Suprapubic skin (tissue), 4 donors: ENCODE data around the gene SAMD4B. TPM values are rescaled to one million over a fixed set of nuclear protein-coding genes. Genes with fewer than 3 reads are reported as not detected.

ENCODE experiments used
- DNase-seq, 2 donors: peaks; one replicate each; pipeline ENCODE4 v3.0.0-alpha.2; 2019; ENCODE audit warnings: low spot score in 2 of 2
- H3K27ac ChIP-seq: fragments of 200-600 bp; sonication (generic); one replicate; pipeline ENCODE4 v1.5.1; 2019
- H3K27me3 ChIP-seq: fragments of 200-600 bp; sonication (generic); one replicate; pipeline ENCODE4 v1.5.1; 2019
- H3K36me3 ChIP-seq: fragments of 200-600 bp; sonication (generic); one replicate; pipeline ENCODE4 v1.5.1; 2019
- H3K4me1 ChIP-seq: fragments of 200-600 bp; sonication (generic); one replicate; pipeline ENCODE4 v1.5.1; 2019
- H3K4me3 ChIP-seq: fragments of 200-600 bp; sonication (generic); one replicate; pipeline ENCODE4 v1.5.1; 2019; ENCODE audit warnings: mild to moderate bottlenecking
- H3K9me3 ChIP-seq: fragments of 200-600 bp; sonication (generic); one replicate; pipeline ENCODE4 v1.5.1; 2019
- CTCF ChIP-seq, 2 donors: fragments of 200-600 bp in 1 of 2; fragments of 450-650 bp in 1 of 2; sonication (generic) in 1 of 2; IDR thresholded peaks; one replicate each; pipeline ENCODE4 v1.5.1; 2016 to 2019; ENCODE audit warnings: antibody characterized with exemption in 2 of 2, mild to moderate bottlenecking in 1 of 2, moderate library complexity in 1 of 2
- EP300 ChIP-seq: sonication (generic); formaldehyde crosslinking; IDR thresholded peaks from one replicate; pipeline ENCODE4 v1.6.1; 2017; ENCODE audit warnings: antibody characterized with exemption
- POLR2A ChIP-seq, 2 donors: fragments of 450-650 bp; IDR thresholded peaks; one replicate each; pipeline ENCODE4 v1.6.1; 2017; ENCODE audit warnings: antibody characterized with exemption in 2 of 2, mild to moderate bottlenecking in 2 of 2, moderate library complexity in 2 of 2
- POLR2AphosphoS5 ChIP-seq, 3 donors: sonication (generic); formaldehyde crosslinking; IDR thresholded peaks; one replicate each; pipeline ENCODE4 v1.6.1; 2017; ENCODE audit warnings: antibody characterized with exemption in 3 of 3
- WGBS: methylation state at CpG from one replicate; pipeline ENCODE4 v1.1.5; 2018; 5-methylcytosine and 5-hydroxymethylcytosine counted together
- total RNA-seq, 4 donors: library from RNA; depleted of rRNA; stranded (reverse); fragments of >200 nt; gene quantifications; one replicate each; pipeline ENCODE4 v1.1.0, GENCODE V29; 2016

The SAMD4B gene
- total RNA-seq, 4 donors from 2014 or later, result 104 to 166 (median 113) TPM

- DNase-seq, result no peak
- Histone ChIP-seq H3K27me3 (no peaks in the 10 kb centered on the region), H3K27ac (no peak overlapping the region), H3K4me3 (no peak overlapping the region), H3K4me1 (peaks cover 9% of the 10 kb centered on the region), H3K9me3 (no peaks in the 10 kb centered on the region), H3K36me3 (peaks cover 45% of the 10 kb centered on the region)
- TF ChIP-seq POLR2A (IDR thresholded peaks at IDR 0.05), result no peak
- TF ChIP-seq POLR2AphosphoS5 (IDR thresholded peaks at IDR 0.05), result no peak
- TF ChIP-seq EP300, result no peak
- TF ChIP-seq CTCF (IDR thresholded peaks at IDR 0.05), result no peak
- 90% methylated on average over 8 of the region's 16 CpGs for WGBS
Observed at GRCh38 chr19:39424934-39425333, 82.7 kb downstream of the SAMD4B start.

- Histone ChIP-seq H3K9me3 (no peaks in the 10 kb centered on the region), H3K27me3 (no peaks in the 10 kb centered on the region), H3K36me3 (peaks cover 39% of the 10 kb centered on the region), H3K27ac (no peak overlapping the region), H3K4me1 (peaks cover 12% of the 10 kb centered on the region), H3K4me3 (no peak overlapping the region)
- no peak for TF ChIP-seq POLR2A (IDR thresholded peaks at IDR 0.05)
- no peak for TF ChIP-seq CTCF (IDR thresholded peaks at IDR 0.05)
- no peak for TF ChIP-seq POLR2AphosphoS5 (IDR thresholded peaks at IDR 0.05)
- TF ChIP-seq EP300, result no peak
- DNase-seq, result no peak
- WGBS, result 82% methylated on average over 7 of the region's 7 CpGs
Observed at GRCh38 chr19:39425744-39426143, 83.5 kb downstream of the SAMD4B start.

GRCh38 chr19:39426170-39426569, 83.9 kb downstream of the SAMD4B start:
- WGBS, result 60% methylated on average over 5 of the region's 5 CpGs
- no peaks in the 10 kb centered on the region for H3K27me3 ChIP-seq
- no peaks in the 10 kb centered on the region for H3K9me3 ChIP-seq
- TF ChIP-seq EP300, result no peak
- no peak for TF ChIP-seq CTCF (IDR thresholded peaks at IDR 0.05)
- TF ChIP-seq POLR2AphosphoS5 (IDR thresholded peaks at IDR 0.05), result no peak
- H3K27ac ChIP-seq, result no peak overlapping the region
- H3K4me3 ChIP-seq, result no peak overlapping the region
- peaks cover 15% of the 10 kb centered on the region for H3K4me1 ChIP-seq
- peaks cover 35% of the 10 kb centered on the region for H3K36me3 ChIP-seq
- no peak for DNase-seq

- no peaks in the 10 kb centered on the region for H3K27me3 ChIP-seq
- WGBS, result 91% methylated on average over 11 of the region's 11 CpGs
- H3K4me1 ChIP-seq, result peaks cover 15% of the 10 kb centered on the region
- no peak overlapping the region for H3K4me3 ChIP-seq
- DNase-seq, result no peak
- peaks cover 32% of the 10 kb centered on the region for H3K36me3 ChIP-seq
- TF ChIP-seq CTCF (IDR thresholded peaks at IDR 0.05) (no peak), EP300 (no peak), POLR2AphosphoS5 (IDR thresholded peaks at IDR 0.05) (no peak), POLR2A (IDR thresholded peaks at IDR 0.05) (no peak)
- H3K9me3 ChIP-seq, result no peaks in the 10 kb centered on the region
- no peak overlapping the region for H3K27ac ChIP-seq
Observed at GRCh38 chr19:39427707-39428106, 85.5 kb downstream of the SAMD4B start.

GRCh38 chr19:39428283-39429112, 86.3 kb downstream of the SAMD4B start:
- Histone ChIP-seq H3K27ac (peak overlapping the region; percentile 40), H3K4me1 (peaks cover 16% of the 10 kb centered on the region), H3K9me3 (no peaks in the 10 kb centered on the region), H3K36me3 (peaks cover 34% of the 10 kb centered on the region), H3K4me3 (no peak overlapping the region), H3K27me3 (no peaks in the 10 kb centered on the region)
- TF ChIP-seq POLR2A (IDR thresholded peaks at IDR 0.05), result no peak
- TF ChIP-seq EP300, result no peak
- TF ChIP-seq POLR2AphosphoS5 (IDR thresholded peaks at IDR 0.05), result no peak
- no peak for TF ChIP-seq CTCF (IDR thresholded peaks at IDR 0.05)
- WGBS, result 34% methylated on average over 14 of the region's 23 CpGs
- DNase-seq, result no peak
